ENCODE data around the gene PRDX5.
"Not testable (repeated sequence)": the region's sequence is repeated elsewhere in the genome, so short reads cannot be mapped to it uniquely, and the experiment has no call there.

Gene PRDX5

GRCh38 chr11:64306563-64306875 lies 11.4 kb upstream of the PRDX5 start:
- no peak for DNase-seq

GRCh38 chr11:64306876-64307622 lies 10.9 kb upstream of the PRDX5 start:
- DNase-seq, result no peak

- not testable (repeated sequence) for DNase-seq
Measured at GRCh38 chr11:64307795-64308194, 10.1 kb upstream of the PRDX5 start.

- DNase-seq, result no peak
Measured at GRCh38 chr11:64312947-64313346, 5.0 kb upstream of the PRDX5 start.

- DNase-seq, result no peak
Measured at GRCh38 chr11:64313491-64314145, 4.3 kb upstream of the PRDX5 start.

- DNase-seq, result no peak
Measured at GRCh38 chr11:64314146-64314804, 3.6 kb upstream of the PRDX5 start.

- DNase-seq, result no peak
Measured at GRCh38 chr11:64314805-64315561, 2.9 kb upstream of the PRDX5 start.

- not testable (repeated sequence) for DNase-seq
Measured at GRCh38 chr11:64315667-64316526, 2.0 kb upstream of the PRDX5 start.

GRCh38 chr11:64316672-64317324 lies 1.1 kb upstream of the PRDX5 start:
- DNase-seq, result no peak

GRCh38 chr11:64317325-64317960 lies 478 bp upstream of the PRDX5 start, which contains the start of gene TRMT112:
Gene TRMT112, minus strand, starts transcription at chr11:64317559. Its CDS starts 33 bp downstream, at chr11:64317526.
- DNase-seq, result peak; percentile 91

- no peak for DNase-seq
Measured at GRCh38 chr11:64318766-64319761, 1.1 kb downstream of the PRDX5 start.

GRCh38 chr11:64320556-64320955 lies 2.6 kb downstream of the PRDX5 start:
- DNase-seq, result no peak

GRCh38 chr11:64321026-64321425 lies 3.1 kb downstream of the PRDX5 start:
- DNase-seq, result no peak

GRCh38 chr11:64321533-64321932 lies 3.6 kb downstream of the PRDX5 start:
- no peak for DNase-seq

- DNase-seq, result no peak
Measured at GRCh38 chr11:64322925-64323260, 5.0 kb downstream of the PRDX5 start.

- no peak for DNase-seq
Measured at GRCh38 chr11:64323373-64323772, 5.5 kb downstream of the PRDX5 start.

- DNase-seq, result not testable (repeated sequence)
Measured at GRCh38 chr11:64323984-64324383, 6.1 kb downstream of the PRDX5 start.

- no peak for DNase-seq
Measured at GRCh38 chr11:64324692-64325469, 7.0 kb downstream of the PRDX5 start.

- DNase-seq, result no peak
Measured at GRCh38 chr11:64327375-64327774, 9.5 kb downstream of the PRDX5 start.

Data from amniotic stem cell (primary cell).